GM10266 (cell line): ENCODE results near the gene RASEF.
"Not testable (repeated sequence)": the region's sequence is repeated elsewhere in the genome, so short reads cannot be mapped to it uniquely, and the experiment has no call there.

Experiments used
- DNase-seq: peaks from one replicate; pipeline ENCODE4 v3.0.0; 2012; ENCODE audit errors: extremely low spot score
- CTCF ChIP-seq: IDR thresholded peaks from 2 replicates; pipeline ENCODE4 v1.5.1; 2012; ENCODE audit warnings: mild to moderate bottlenecking, low read depth; ENCODE audit not compliant: control insufficient read depth, insufficient read depth; ENCODE audit errors: missing control alignments

Gene RASEF

GRCh38 chr9:82957529-82958379 is 105.2 kb downstream of the RASEF start:
- TF ChIP-seq CTCF: no peak
- no peak for DNase-seq

GRCh38 chr9:82949203-82949602 is 113.7 kb downstream of the RASEF start:
- no peak for DNase-seq
- no peak for TF ChIP-seq CTCF

- DNase-seq: no peak
- TF ChIP-seq CTCF: no peak
These were observed 122.6 kb downstream of the RASEF start for GRCh38 chr9:82940376-82940775.

GRCh38 chr9:82939451-82939850 is 123.5 kb downstream of the RASEF start:
- TF ChIP-seq CTCF: no peak
- DNase-seq: no peak

- DNase-seq: no peak
- TF ChIP-seq CTCF: no peak
These were observed 124.3 kb downstream of the RASEF start for GRCh38 chr9:82938426-82939218.

GRCh38 chr9:82936561-82936960 is 126.4 kb downstream of the RASEF start:
- not testable (repeated sequence) for DNase-seq

GRCh38 chr9:82934949-82935348 is 128.0 kb downstream of the RASEF start:
- no peak for DNase-seq
- no peak for TF ChIP-seq CTCF

GRCh38 chr9:82934025-82934424 is 128.9 kb downstream of the RASEF start:
- DNase-seq: not testable (repeated sequence)
